ENCODE measurements around the gene SSBP4.
"Not testable (repeated sequence)": the region's sequence is repeated elsewhere in the genome, so short reads cannot be mapped to it uniquely, and the experiment has no call there.

SSBP4 gene

DNA sequence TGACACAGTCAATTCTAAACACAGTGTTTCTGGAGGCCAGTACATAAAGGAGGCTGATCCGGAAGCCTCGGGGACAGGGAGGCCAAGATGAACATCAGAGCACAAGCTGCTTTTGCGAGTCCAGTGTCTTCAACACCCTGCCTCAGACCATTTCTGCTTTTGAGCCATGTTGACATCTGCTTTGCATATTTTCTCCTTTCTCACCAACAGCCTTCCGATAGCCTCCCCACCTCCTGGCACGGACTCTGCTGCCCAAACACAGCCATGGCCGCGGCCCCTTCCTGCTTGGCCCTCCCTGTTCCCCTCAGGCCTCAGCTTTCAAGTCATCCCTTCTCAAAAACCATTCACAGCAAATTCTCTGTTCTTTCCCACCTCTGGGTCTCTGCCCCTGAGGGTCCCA is 25.4 kb upstream of the SSBP4 start:
- no peak for DNase-seq (ENCODE audit: low spot score)

DNA sequence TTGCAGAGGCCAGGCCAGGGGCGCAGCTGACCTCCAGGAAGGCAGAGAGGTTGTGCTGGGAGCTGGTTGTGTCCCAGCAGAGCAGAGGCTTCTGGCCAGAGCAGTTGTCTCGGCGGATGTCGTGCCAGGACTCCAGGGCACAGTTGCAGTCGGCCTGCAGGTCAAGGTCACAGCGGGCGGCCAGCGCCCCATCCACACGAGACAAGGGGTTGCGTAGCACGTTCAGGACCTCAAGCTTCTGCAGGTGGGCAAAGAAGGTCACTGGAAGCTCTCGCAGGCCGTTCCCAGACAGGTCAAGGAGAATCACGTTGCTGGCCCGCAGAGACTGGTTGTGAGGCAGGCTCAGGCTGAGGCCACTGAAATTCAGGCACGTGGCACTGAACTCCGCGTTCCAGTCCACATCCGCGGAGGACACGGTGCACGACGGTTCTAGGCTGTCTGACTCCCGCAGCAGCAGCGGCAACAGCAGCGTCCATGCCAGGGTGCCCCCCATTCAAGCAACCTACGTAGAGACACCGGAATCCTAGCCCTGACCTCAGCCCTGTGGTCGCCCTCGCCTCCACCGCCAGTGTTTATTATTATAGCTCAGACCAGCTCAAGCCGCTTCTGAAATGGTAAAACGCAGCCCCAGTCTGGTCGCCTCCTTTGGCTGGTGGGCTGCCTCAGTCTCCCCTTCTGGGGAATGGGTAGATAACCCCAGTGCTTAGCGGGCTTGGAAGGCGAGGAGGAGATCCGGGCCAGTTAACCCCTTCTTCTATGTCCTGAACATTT is 22.5 kb upstream of the SSBP4 start:
- DNase-seq (ENCODE audit: low spot score), result no peak

DNA sequence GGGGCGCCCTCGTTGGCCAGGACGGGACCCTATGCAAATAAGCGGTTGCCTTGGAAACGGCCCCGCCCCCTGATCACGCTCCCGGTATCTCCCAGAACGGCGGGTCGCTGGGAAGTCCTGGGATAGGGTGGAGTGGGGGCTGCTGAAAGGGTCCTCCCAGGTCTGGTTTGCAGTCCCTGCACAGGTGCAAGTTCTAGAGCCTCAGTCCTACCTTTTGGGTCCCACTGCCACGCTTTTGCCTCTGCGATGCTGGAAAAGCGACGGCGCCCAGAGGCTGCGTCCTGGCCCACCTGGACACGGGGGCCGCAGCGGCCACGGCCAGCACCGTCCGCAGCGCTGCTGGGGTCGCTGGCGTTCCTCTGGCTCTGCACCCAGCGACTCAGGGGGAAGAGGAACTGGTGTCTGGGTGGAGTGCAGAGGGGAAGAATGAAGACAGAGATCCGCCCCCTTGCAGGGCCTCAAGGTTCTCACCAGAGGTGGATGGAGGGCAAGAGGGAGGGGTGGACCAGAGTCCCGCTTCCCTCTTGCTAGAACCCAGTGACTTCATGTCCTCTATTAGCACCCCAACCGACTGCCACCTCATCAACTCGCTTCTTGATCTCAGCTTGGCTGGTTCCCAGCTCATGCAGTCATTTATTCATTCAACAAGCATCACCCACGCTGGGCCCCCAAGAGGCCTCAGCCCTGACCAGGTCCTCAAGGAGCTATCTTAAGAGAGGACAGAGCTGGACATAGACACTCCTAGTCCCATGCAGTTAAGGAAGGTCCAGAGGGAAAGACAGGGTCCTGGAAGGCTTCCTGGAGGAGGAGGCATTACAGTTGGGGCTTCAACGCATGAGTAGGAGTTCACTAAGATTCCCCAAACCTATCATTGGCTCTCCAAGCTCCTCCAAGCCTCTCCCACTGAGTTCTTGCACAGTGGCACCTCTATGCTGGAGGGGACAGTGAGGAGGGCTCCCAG is 21.7 kb upstream of the SSBP4 start, which contains the start of gene LRRC25:
TSS of gene LRRC25 (minus strand) at position 381 of the 961 bp plus-strand sequence. CDS start 659 bp downstream, outside the sequence.
- peak; percentile 38 for DNase-seq (ENCODE audit: low spot score)

DNA sequence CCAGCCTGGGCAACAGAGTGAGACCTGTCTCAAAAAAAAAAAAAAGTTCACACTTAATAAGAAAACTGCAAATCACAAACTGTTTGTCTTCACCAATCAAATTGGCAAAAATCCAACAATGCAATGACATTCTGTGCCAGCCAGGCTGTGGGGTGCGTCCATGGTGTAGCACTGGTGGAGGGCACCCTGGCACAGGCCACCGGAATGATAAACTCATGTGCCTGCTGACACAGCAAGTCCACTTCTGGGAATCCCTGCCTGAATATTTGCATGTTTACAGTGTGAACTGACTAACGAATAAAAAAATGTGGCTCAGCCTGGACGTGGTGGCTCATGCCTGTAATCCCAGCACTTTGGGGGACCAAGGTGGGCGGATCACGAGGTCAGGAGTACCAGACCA is 20.2 kb upstream of the SSBP4 start:
- peak; percentile 93 for DNase-seq (ENCODE audit: low spot score)

DNA sequence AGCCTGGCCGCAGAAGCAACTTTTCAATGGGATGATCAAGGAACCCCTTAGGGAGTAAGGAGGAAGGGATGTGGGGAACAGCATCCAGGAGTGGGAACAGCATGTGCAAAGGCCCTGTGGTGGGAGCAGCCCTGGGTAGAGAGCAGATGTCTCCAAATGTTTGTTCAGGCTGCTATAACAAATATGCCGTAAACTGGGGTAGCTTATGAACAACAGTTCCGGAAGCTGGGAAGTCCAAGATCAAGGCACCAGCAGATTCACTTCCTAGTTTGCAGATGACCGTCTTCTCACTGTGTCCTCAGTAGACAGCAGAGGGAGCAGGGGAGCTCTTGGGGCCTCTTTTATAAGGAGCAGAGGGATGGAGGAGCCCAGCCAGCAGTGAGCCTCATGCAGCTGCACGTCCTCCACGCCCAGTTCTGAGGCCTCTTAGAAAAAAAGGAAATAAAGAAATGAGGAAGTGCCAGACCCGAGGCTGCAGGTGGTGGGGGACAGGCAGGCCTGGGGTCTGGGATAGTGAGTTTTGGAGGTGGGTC is 17.6 kb upstream of the SSBP4 start:
- DNase-seq (ENCODE audit: low spot score), result peak; percentile 78

DNA sequence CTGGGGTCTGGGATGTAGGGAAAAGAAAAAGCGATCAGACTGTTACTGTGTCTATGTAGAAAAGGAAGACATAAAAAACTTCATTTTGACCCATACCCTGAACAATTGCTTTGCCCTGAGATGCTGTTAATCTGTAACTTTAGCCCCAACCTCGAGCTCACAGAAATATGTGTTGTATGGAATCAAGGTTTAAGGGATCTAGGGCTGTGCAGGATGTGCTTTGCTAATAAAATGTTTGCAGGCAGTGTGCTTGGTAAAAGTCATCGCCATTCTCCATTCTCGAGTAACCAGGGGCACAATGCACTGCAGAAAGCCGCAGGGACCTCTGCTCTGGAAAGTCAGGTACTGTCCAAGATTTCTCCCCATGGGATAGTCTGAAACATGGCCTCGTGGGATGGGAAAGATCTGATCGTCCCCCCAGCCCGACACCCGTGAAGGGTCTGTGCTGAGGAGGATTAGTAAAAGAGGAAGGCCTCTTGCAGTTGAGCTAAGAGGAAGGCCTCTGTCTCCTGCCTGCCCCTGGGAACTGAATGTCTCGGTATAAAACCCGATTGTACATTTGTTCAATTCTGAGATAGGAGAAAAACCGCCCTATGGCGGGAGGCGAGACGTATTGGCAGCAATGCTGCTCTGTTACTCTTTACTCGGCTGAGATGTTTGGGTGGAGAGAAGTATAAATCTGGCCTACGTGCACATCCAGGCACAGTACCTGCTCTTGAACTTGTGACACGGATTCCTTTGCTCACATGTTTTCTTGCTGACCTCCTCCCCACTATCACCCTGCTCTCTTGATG is 16.5 kb upstream of the SSBP4 start:
- DNase-seq (ENCODE audit: low spot score), result not testable (repeated sequence)

DNA sequence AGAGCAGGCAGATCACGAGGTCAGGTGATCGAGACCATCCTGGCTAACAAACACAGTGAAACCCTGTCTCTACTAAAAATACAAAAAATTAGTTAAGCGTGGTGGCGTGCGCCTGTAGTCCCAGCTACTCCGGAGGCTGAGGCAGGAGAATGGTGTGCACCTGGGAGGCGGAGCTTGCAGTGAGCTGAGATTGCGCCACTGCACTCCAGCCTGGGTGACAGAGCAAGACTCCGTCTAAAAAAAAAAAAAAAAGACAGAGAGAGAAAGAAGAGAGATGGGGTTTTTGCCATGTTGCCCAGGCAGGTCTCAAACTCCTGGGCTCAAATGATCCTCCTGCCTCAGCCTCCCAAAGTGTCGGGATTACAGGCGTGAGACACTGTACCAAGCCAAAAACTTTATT is 13.4 kb upstream of the SSBP4 start:
- DNase-seq (ENCODE audit: low spot score), result not testable (repeated sequence)

DNA sequence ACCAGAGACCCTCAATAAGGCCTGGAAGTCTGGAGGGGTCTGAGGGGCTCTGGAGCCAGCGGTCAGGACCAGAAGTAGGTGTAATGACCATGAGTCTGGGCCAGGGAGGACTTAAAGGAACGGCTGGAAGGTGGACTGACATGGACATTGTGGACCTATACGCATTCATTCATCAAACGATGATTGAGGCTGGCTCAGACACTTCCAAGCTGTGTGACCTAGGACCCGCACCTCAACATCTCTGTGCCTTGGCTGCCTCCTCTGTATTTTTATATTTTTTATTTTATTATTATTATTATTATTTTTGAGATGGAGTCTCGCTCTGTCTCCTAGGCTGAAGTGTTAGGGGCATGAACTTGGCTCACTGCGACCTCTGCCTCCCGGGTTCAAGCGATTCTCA is 12.4 kb upstream of the SSBP4 start:
- no peak for DNase-seq (ENCODE audit: low spot score)

DNA sequence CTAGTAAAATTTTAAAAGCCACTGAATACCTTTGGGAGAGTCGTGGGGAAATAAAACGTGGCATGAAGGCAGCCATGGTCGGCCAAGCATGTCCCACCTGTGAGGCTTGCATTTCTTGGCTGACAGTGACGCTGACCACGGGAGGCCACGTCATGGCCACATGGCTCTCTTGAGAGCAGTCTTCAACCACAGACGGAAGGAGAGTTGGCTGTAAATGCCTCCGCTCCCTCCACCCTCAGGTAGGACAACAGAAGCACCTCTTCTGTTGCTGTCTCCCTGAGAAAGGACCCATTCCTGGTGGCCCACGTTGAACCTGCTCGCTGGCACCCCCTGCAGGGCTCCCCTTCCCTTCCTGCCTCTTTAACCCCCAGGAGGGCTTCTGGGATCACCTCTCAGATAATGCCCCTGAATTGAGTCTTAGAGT is 11.1 kb upstream of the SSBP4 start:
- peak; percentile 78 for DNase-seq (ENCODE audit: low spot score)

DNA sequence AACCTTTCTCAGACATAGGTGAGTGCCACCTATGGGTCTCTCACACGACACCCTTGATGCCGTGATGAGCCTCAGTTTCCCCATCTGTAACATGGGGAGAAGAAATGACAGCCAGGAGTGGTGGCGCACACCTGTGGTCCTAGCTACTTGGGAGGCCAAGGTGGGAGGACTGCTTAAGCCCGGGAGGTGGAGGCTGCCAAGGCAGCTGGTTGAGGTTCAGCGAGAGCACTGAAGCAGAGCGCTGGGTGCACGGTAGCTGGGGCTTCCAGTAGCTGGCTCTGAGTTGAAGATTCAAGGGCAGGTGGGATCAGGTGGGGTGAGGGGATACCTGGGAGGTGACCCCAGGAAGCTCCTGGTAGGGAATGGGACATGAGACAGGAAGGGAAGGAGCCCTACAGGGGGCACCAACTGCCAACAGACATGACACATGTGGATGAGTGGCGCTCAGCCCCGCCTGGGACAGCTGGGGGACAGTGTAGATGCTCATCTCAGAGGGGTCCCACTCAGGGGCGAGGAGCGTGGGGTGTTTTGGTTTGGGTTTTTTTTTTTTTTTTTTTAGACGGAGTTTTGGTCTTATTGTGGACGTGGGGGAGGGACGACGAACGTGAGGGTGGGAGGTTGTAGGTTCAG is 6.5 kb upstream of the SSBP4 start:
- DNase-seq (ENCODE audit: low spot score), result no peak

DNA sequence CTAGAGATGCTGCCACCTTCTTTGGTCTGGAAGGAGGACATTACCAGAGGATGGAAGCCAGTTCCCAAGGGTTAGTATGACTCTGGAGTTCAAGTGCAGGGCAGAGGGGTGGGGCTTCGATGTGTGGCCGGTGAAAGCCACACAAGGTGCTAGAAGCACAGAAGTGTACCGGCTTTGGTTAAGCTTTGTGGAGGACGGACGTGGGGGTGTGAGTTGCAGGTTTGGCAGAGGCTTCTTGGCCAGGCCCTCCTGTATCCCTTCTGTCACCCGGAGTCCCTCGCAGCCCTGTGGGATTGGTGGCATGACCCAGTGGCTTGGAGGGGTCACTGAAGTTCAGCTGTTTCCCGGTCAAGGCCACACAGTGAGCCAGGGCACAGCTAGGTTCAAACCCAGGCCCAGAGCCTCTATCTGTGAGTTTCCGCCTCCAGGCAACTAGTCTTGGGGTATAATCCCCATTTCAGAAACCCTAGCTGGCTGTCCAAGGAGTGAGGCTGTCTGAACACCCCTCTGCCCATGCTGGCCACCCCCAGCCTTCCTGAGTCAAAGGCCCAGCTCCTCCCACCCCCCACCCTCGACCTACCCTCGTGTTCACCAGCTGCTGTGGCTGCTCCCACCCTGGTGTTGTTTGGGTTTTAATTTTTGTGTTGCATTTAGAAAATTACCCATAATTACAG is 4.6 kb upstream of the SSBP4 start:
- DNase-seq (ENCODE audit: low spot score), result no peak

DNA sequence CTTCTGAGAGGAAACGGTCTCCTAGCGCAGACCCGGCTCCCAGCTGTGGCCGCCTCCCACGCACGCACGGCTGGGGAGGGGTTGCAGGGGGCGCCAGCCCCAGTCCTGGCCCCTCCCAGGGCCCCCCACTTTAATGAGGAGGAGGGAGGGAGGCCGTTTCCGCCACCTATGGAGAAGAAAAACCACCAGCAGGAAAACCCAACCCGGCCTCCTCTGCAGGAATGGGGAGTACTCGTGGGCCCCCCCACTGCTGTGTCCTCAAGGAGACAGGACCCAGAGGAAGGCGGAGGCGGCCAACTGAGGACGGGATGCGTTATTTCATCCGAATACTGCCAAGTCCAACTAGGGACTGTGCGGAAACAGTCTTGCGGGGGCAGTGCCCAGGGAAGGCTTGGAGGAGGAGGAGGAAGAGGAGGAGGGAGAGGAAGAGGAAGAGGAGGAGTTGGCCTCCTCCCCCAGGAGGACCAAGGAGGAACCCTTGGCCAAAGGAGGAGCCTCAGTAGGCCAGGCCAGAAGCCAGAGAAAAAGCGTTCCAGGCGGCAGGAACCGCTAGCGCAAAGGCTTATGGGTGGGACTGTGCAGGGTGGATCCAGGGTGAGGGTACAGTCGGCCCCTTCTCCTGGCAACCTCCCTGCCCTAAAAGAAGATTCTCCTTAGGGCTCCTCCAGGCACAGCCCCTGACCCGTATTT is 3.9 kb upstream of the SSBP4 start:
- no peak for DNase-seq (ENCODE audit: low spot score)

DNA sequence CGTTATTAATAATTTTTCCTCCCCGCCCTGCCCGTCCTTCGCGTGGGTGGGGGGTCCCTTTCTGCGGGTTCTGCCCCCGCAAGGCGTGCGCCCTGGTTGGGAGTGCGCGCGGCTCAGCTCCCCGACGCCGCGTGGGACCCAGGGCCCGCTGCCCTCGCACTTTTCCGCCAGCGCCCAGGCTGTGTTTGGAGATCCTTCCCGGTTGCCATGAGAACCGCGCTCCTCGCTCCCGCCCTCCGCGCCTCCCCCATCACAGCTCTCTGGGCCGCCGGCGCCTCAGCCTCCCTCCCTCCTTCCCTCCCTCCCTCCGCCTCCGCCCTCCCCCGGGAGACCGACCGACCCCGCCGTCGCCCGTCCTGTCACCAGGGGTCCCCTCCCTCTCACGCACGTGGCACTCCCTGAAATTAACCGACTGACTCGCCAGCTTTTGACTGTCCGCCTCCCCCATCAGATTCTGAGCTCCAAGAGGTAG is 2.4 kb upstream of the SSBP4 start:
- DNase-seq (ENCODE audit: low spot score), result peak; percentile 32

DNA sequence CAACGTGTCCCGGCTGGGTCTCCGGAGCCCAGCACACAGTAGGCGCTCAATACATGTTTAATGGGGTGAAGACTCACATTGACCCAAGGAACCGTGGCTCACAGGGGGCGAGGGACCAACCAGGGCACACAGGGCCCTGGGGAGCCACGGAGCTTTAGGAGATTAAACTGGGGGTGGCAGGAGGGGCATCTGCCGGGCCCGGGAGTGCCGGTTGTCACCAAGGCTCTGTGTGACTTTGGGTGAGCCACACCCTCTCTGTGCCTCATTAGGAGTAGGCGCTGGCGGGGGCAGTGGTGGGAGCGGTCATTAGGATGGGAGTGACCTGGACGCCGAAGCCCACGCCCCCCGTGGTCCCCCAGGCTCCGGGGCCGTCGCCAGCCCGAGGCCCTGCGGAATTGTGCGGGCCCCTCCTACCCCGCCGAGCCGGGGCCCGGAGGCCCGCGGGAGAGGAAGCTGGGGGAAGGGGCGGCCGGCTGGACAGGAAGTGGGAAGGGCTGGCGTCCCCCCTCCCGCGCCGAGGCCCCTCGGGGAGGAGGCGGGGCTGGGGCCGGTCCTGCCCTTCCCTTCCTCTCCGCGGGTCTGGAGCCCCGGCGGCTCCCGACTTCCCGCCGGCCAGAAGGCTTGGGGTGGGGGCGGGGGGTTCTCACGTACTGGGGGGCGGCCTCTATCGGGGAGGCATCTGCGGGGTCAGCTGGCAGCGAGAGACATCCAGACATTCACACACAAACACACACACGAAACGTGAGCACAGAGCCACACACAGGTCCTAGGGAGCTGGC is 1.8 kb upstream of the SSBP4 start:
- peak; percentile 34 for DNase-seq (ENCODE audit: low spot score)

DNA sequence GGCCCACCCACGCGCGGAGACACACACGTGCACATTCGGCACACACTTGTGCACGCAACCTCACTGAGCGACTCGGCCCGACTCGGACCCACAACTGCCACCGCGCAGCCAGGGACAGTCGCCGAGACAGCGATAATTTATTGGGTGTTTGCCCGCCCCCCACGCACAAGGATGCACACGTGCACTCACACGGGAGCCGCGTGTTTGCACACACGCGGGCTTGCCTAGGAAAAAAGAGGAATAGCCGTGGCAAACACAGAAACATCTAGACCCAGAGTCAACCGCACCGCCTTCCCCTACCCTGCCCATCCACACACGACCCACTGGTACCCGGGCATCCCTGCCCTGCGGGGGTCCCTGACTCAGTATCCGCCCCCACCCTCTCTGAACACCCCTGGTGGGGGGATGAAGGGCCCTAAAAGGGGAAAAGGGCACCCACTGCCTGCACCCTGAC is 1.1 kb upstream of the SSBP4 start:
- DNase-seq (ENCODE audit: low spot score), result no peak

DNA sequence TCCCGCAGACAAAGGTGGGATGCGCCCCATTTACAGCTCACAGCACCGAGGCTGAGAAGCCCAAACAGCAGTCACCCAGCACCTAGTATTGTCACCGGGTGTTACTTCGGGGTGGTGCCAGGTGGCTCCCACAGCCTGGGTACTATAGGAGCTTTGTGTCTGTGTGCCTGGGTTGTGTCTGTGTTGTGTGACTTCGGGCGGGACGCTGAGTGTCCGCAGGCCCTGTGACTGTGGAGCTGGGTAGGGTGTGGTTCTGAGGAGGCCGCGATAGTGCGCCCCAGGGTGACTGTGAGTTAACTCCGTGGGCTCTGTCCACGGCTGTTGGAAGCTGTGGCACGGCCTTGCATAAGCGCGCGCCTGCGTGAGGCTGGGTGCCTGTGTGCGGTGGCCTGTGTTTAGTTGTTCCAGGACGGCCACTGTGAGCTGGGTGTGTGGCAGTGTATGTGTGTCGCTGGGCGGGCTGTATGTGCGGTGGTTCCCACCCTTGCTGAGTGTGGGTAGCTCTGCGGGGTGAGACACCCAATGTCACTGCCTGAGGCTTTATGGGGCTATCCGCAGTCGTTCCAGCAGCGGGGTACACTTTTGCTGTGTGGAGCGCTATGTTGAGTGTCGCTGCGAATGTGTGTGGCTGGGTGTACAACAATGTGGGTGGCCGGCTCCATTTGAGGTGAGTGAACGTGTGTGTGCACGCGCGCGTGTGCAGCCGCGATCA is 559 bp upstream of the SSBP4 start:
- DNase-seq (ENCODE audit: low spot score), result peak; percentile 58

DNA sequence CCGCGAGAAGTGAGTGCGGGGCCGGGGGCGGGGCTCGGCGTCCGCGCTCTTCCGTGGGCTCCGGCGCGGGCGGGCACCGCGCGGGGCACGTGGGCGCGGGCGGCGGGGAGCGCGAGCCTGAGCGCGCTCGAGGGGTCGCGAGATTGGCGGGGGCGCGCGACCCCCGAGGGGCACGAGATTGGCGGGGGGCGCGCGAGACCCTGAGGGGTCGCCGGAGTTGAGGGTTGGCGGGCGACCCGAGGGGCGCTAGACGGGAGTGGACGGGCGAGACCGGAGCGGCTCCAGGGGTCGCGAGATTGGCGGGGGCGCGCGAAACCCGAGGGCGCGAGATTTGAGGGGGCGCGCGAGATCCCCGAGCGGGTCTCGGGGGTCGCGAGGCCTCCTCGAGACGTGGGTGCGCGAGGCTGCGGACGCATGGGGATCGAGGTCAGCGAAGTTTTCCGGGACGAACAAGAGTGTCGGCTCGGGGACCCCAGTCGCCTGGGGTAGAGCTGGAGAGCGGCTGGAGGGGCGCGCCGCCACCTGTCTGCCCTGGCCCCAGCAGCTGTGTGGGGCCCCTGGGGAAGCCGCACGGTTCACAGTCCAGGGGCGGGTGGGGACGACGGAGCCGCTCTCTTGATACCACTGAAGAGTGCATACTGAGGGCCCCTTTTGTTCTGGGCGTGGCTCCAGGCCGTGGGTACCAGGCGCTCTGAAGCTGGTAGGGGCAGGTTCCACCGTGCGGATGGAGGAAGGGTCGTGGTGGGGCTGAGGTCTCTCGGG is 682 bp downstream of the SSBP4 start:
- DNase-seq (ENCODE audit: low spot score), result no peak

DNA sequence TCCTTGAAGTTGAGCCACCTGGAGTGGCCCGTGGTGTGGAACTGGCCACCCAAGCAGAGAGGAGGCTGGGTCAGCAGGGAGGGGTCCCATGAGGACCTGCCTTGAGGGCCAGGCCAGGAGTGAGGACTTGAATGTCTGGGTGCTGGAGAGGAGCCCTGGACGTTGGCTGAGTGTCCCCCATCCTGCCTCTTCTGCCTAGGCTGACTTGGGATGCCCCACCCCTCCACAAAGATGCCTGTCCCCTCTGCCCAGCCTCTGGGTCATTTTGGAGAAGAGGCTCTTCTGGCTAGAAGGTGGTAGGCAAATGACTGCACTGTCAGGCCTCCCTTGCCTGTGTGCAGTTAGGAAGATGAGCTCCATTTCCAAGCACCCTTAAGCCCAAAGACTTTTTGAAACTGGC is 1.7 kb downstream of the SSBP4 start:
- no peak for DNase-seq (ENCODE audit: low spot score)

Data from hematopoietic multipotent progenitor cell treated with erythropoietin and hydrocortisone succinate and interleukin-3 and kit ligand, for 17 days (in vitro differentiated cells).